Right ventricle myocardium inferior (tissue), 1 donor: Measurements from ENCODE around the gene EEFSEC. TPM values are rescaled to one million over a fixed set of nuclear protein-coding genes. Genes with fewer than 3 reads are reported as not detected.

Source experiments
- ATAC-seq: fragments of 200-7000 bp; cut with Tn5 transposase; one replicate; pipeline ENCODE4 v1.9.1; 2020; ENCODE audit warnings: mild to moderate bottlenecking, moderate library complexity
- DNase-seq: peaks from one replicate; pipeline ENCODE4 v3.0.0; 2021; ENCODE audit errors: missing footprints
- intact Hi-C: fragments of 100-400 bp; cut with DNase I; formaldehyde crosslinking; loops from one replicate; pipeline ENCODE4 v1.11.0; 2022
- total RNA-seq: library from RNA; stranded (reverse); fragmentation: NEBNext Ultra II Directional; extraction: Animal tissue kit (Norgen Biotek cat#: 25700); gene quantifications from one replicate; pipeline ENCODE4 v1.2.1, GENCODE V29; 2021
- donor health status: DM: no; HTN: yes; CAD: no; lungs with severe emphysema.

Gene EEFSEC
- total RNA-seq, 1 donor from 2014 or later, result 19.4 TPM

- DNase-seq, result no peak
- no peak for ATAC-seq
- intact Hi-C loops, result no loop called here
Observed at GRCh38 chr3:128400671-128401070, 247.4 kb downstream of the EEFSEC start.

GRCh38 chr3:128402319-128402718, 249.0 kb downstream of the EEFSEC start:
- intact Hi-C loops, result no loop called here
- ATAC-seq (no peak), DNase-seq (no peak)

- intact Hi-C loops, result no loop called here
- DNase-seq, result no peak
- no peak for ATAC-seq
Observed at GRCh38 chr3:128402998-128403397, 249.7 kb downstream of the EEFSEC start.

- DNase-seq (no peak), ATAC-seq (peak; percentile 19)
- intact Hi-C loops, result no loop called here
Observed at GRCh38 chr3:128404276-128405068, 251.2 kb downstream of the EEFSEC start.

- intact Hi-C loops, result no loop called here
- DNase-seq (no peak), ATAC-seq (no peak)
Observed at GRCh38 chr3:128405554-128406277, 252.4 kb downstream of the EEFSEC start.

GRCh38 chr3:128407247-128407646, 254.0 kb downstream of the EEFSEC start:
- no peak for ATAC-seq
- intact Hi-C loops, result no loop called here
- no peak for DNase-seq

- intact Hi-C loops, result no loop called here
- ATAC-seq (no peak), DNase-seq (no peak)
Observed at GRCh38 chr3:128408012-128408692, 254.9 kb downstream of the EEFSEC start.

- no peak for ATAC-seq
- no peak for DNase-seq
- intact Hi-C loops, result no loop called here
Observed at GRCh38 chr3:128408693-128409623, 255.7 kb downstream of the EEFSEC start.

GRCh38 chr3:128409624-128410581, 256.6 kb downstream of the EEFSEC start:
- DNase-seq (no peak), ATAC-seq (no peak)
- intact Hi-C loops, result no loop called here

GRCh38 chr3:128410669-128411573, 257.6 kb downstream of the EEFSEC start:
- DNase-seq (no peak), ATAC-seq (no peak)
- intact Hi-C loops, result no loop called here

GRCh38 chr3:128411574-128412064, 258.3 kb downstream of the EEFSEC start:
- ATAC-seq, result no peak
- intact Hi-C loops, result no loop called here

GRCh38 chr3:128412180-128413002, 259.1 kb downstream of the EEFSEC start:
- intact Hi-C loops, result no loop called here
- ATAC-seq, result no peak
- no peak for DNase-seq

More at GRCh38 chr3:128411574-128412064, 258.3 kb downstream of the EEFSEC start:
- DNase-seq, result no peak

- no peak for ATAC-seq
- no peak for DNase-seq
- intact Hi-C loops, result no loop called here
Observed at GRCh38 chr3:128413003-128413370, 259.7 kb downstream of the EEFSEC start.

GRCh38 chr3:128413413-128414205, 260.3 kb downstream of the EEFSEC start:
- no peak for DNase-seq
- intact Hi-C loops, result no loop called here
- no peak for ATAC-seq

GRCh38 chr3:128415200-128415772, 262.0 kb downstream of the EEFSEC start:
- ATAC-seq (no peak), DNase-seq (no peak)
- intact Hi-C loops, result no loop called here
